Chondrocyte (in vitro differentiated cells): ENCODE data around the gene PDE6G. TPM values are rescaled to one million over a fixed set of nuclear protein-coding genes. Genes with fewer than 3 reads are reported as not detected.
A peak's percentile ranks its signal among the peaks of the same experiment; 100 is the strongest.

ENCODE experiments used
- DNase-seq: peaks from one replicate; pipeline ENCODE4 v3.0.0; 2021; ENCODE audit warnings: mixed read lengths, low spot score
- H3K27ac Mint-ChIP-seq: one replicate; pipeline ENCODE4 v1.8.0; 2021; ENCODE audit warnings: mild to moderate bottlenecking, moderate library complexity, mixed read lengths; ENCODE audit not compliant: unreplicated experiment
- H3K27me3 Mint-ChIP-seq: 2 replicates; pipeline ENCODE4 v1.8.0; 2021; ENCODE audit warnings: low read depth, mixed read lengths
- H3K36me3 Mint-ChIP-seq: 2 replicates; pipeline ENCODE4 v1.8.0; 2021; ENCODE audit warnings: low read depth, mixed read lengths
- H3K4me1 Mint-ChIP-seq: 2 replicates; pipeline ENCODE4 v1.8.0; 2021; ENCODE audit warnings: low read depth, mild to moderate bottlenecking, mixed read lengths
- H3K4me3 Mint-ChIP-seq: one replicate; pipeline ENCODE4 v1.8.0; 2021; ENCODE audit warnings: mild to moderate bottlenecking, moderate library complexity, mixed read lengths; ENCODE audit not compliant: unreplicated experiment
- H3K9me3 Mint-ChIP-seq: 2 replicates; pipeline ENCODE4 v1.8.0; 2021; ENCODE audit warnings: low read depth, mixed read lengths
- CTCF ChIP-seq: fragments of 200-600 bp; sonication (generic); IDR thresholded peaks from 2 replicates; pipeline ENCODE4 v1.5.0; 2021; ENCODE audit warnings: antibody characterized with exemption, mild to moderate bottlenecking, moderate library complexity
- total RNA-seq: library from RNA; stranded (reverse); gene quantifications from 3 replicates; pipeline ENCODE4 v1.2.1, GENCODE V29; 2021

Gene PDE6G
- total RNA-seq, 1 donor from 2014 or later: not detected

- Mint-ChIP-seq H3K9me3 (no peaks in the 10 kb centered on the region), H3K4me3 (peak overlapping the region; percentile 95), H3K4me1 (peaks cover 28% of the 10 kb centered on the region), H3K27ac (peak overlapping the region; percentile 95), H3K36me3 (peaks cover 22% of the 10 kb centered on the region), H3K27me3 (no peaks in the 10 kb centered on the region)
- TF ChIP-seq CTCF: peak; percentile 18
- no peak for DNase-seq
These were observed 45.1 kb upstream of the PDE6G start for GRCh38 chr17:81701288-81702071.

- DNase-seq: no peak
- TF ChIP-seq CTCF: no peak
- no peaks in the 10 kb centered on the region for H3K9me3 Mint-ChIP-seq
- peak overlapping the region; percentile 95 for H3K27ac Mint-ChIP-seq
- H3K4me3 Mint-ChIP-seq: no peak overlapping the region
- H3K4me1 Mint-ChIP-seq: peaks cover 28% of the 10 kb centered on the region
- H3K36me3 Mint-ChIP-seq: peaks cover 18% of the 10 kb centered on the region
- H3K27me3 Mint-ChIP-seq: no peaks in the 10 kb centered on the region
These were observed 44.3 kb upstream of the PDE6G start for GRCh38 chr17:81700353-81701287.

GRCh38 chr17:81697261-81698044, 41.1 kb upstream of the PDE6G start:
- Mint-ChIP-seq H3K4me3 (no peak overlapping the region), H3K27me3 (no peaks in the 10 kb centered on the region)

GRCh38 chr17:81696218-81696941, 40.0 kb upstream of the PDE6G start:
- Mint-ChIP-seq H3K4me3 (no peak overlapping the region), H3K27ac (no peak overlapping the region)

More at GRCh38 chr17:81697261-81698044, 41.1 kb upstream of the PDE6G start:
- Mint-ChIP-seq H3K4me1 (peaks cover 17% of the 10 kb centered on the region), H3K36me3 (peaks cover 16% of the 10 kb centered on the region), H3K27ac (no peak overlapping the region), H3K9me3 (no peaks in the 10 kb centered on the region)
- no peak for TF ChIP-seq CTCF
- no peak for DNase-seq

More at GRCh38 chr17:81696218-81696941, 40.0 kb upstream of the PDE6G start:
- H3K9me3 Mint-ChIP-seq: no peaks in the 10 kb centered on the region
- DNase-seq: no peak
- no peaks in the 10 kb centered on the region for H3K27me3 Mint-ChIP-seq
- peaks cover 7% of the 10 kb centered on the region for H3K4me1 Mint-ChIP-seq
- H3K36me3 Mint-ChIP-seq: peaks cover 24% of the 10 kb centered on the region
- TF ChIP-seq CTCF: no peak
